Activated T-cell treated with anti-CD3 and anti-CD28 coated beads for 1 hour (primary cell): ENCODE results near the gene RBFOX2.
"Not testable (repeated sequence)": the region's sequence is repeated elsewhere in the genome, so short reads cannot be mapped to it uniquely, and the experiment has no call there.

Source experiments
- DNase-seq: peaks from one replicate; pipeline ENCODE4 v3.0.0-alpha.2; 2020; ENCODE audit warnings: low read depth

The RBFOX2 gene

GRCh38 chr22:35821654-35822053, 207.0 kb downstream of the RBFOX2 start:
- no peak for DNase-seq

DNA sequence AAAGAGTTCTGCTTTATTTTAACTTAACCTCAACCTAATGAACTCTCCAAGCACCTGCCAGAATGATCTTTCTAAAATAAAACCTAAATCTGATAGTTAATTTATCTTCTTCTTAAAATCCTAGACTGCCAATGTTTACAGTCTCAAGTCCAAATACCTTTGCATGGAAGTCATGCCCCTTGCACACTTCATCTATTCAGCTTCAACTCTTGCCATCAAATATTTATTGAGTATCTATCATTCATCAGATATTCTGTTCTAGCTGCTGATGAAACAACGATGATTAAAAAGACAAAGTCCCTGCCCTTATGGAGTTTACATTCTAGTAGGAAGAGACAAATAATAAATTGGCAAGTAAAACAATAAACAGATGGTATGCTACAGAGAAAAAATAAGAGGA, 209.2 kb downstream of the RBFOX2 start:
- DNase-seq, result no peak

- no peak for DNase-seq
These were observed 209.7 kb downstream of the RBFOX2 start for GRCh38 chr22:35818897-35819296.

- DNase-seq, result no peak
These were observed 216.0 kb downstream of the RBFOX2 start for GRCh38 chr22:35812600-35812999.

GRCh38 chr22:35811670-35812069, 217.0 kb downstream of the RBFOX2 start:
- DNase-seq, result no peak

DNA sequence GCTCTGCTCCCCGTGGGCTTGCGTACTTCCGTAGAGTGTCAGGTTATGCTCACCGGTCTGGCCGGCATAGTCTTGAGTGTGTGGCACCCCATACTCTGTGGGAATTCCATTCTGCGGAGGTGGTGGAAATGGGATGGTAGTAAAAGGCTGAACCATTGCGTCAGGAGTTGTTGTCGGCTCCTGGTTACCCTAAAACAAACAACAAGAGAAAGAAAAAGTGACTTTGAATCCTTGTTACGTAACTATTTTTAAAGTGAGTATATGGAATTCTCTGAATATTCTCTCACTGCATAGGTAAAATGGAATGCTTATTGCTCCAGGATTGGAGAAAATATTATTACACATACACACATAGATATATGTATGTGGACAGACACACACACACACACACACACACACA, 218.8 kb downstream of the RBFOX2 start:
- no peak for DNase-seq

- DNase-seq, result no peak
These were observed 220.2 kb downstream of the RBFOX2 start for GRCh38 chr22:35808377-35808776.

DNA sequence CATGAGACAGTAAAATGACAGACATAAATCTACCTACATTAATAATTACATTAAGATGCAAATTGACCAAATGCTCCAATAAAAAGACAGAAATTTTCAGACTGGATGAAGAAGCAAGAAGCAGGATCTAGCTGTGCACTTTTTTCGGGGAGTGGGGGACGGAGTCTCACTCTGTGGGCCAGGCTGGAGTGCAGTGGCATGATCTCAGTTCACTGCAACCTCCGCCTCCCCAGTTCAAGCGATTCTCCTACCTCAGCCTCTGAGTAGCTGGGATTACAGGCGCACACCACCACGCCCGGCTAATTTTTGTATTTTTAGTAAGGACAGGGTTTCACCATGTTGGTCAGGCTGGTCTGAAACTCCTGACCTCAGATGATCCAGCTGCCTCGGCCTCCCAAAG, 222.0 kb downstream of the RBFOX2 start:
- DNase-seq, result not testable (repeated sequence)

DNA sequence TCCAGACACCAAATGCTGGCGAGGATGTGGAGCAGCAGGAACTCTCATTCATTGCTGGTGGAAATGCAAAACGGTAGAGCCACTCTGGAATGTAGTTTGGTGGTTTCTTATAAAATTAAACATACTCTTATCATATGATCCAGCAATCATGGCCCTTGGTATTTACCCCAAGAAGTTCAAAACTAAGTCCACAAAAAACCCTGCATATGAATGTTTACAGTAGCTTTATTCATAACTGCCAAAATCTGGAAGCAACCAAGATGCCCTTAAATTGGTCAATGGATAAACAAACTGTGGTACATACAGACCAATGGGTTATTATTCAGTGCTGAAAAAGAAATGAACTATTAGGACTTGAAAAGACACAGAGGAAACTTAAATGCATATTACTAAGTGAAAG, 223.2 kb downstream of the RBFOX2 start:
- no peak for DNase-seq

- DNase-seq, result no peak
These were observed 224.2 kb downstream of the RBFOX2 start for GRCh38 chr22:35804421-35804820.

- DNase-seq, result no peak
These were observed 225.7 kb downstream of the RBFOX2 start for GRCh38 chr22:35802885-35803284.

DNA sequence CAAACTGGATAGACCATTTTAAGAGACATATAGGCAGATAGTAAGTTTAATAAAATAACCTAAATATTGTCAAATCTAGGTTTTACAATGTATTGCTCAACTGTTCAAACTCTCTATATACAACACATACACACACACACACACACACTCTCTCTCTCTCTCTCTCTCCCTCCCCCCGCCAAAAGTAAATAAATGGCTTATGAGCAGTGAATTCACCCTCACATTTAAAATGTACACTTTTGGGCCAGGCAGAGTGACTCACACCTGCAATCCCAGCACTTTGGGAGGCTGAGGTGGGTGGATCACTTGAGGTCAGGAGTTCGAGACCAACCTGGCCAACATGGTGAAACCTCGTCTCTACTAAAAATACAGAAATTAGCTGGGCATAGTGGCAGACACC, 227.3 kb downstream of the RBFOX2 start:
- not testable (repeated sequence) for DNase-seq

GRCh38 chr22:35799150-35799549, 229.5 kb downstream of the RBFOX2 start:
- no peak for DNase-seq

DNA sequence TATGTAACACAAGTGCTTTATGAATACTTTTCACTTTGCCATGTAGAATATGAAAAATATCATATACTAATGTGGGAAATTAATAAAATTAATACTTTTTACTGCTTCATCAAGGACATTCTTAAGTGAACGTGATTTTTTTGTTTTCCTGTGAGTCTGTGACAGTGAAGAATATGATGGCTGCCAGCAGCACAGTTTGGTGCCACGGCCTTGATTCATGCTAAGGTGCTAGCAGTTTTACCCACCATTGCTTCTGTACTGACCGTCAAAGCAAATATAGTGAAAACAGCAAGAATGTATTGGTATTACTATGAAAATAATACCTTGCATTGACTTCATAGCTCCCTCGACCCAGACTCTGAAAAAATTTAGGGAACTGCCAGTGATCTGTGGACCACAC, 231.2 kb downstream of the RBFOX2 start:
- no peak for DNase-seq

DNA sequence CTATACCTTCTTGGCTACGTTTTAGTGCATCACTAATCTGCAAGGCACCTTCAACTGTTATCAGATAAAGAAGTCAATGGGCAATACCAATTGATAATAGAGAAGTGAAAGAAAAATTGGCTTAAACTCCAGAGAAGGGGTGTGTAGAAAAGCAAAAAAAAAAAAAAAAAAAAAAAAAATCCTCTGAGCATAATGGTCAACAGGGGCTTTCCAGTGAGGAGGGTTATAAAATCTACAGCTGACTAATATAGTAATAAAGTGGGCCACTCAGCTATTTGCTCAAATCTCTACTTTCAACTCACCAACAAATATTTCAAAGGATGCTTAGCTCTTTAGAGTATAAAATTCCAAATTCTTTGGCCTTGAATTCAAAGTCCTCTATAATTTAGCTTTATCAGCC, 233.1 kb downstream of the RBFOX2 start:
- no peak for DNase-seq

DNA sequence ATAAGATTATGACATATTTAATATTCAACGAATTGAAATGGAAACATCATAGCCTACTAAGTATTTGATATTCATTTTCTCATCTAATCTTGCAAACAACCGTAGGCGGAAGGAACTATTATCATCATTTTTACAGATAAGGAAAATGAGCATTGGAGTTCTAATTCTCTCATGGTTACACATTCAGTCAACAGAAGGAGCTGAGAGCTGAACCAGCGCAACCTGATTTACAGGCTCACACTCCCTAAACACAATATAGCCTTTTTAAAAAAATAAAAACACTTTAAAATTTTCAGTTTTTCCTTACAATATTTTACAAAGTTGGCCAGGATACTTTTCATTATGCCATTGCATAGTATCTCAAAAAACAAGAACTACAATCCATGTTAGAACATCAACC, 236.1 kb downstream of the RBFOX2 start:
- DNase-seq, result no peak

DNA sequence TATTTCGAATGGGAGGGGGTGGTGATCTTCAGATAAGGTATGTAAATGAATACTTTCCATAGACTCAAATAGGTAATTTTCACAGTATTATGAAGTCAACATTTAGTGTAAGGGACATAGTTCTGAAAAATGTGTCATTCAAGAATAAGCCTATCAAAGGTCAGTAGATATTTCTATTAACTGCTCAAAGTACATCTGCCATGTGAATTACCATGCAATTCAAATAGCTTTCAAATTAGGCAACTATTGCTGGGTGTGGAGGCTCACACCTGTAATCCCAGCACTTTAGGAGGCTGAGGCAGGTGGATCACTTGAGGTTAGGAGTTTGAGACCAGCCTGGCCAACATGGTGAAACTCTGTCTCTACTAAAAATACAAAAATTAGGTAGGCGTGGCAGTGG, 236.8 kb downstream of the RBFOX2 start:
- not testable (repeated sequence) for DNase-seq

DNA sequence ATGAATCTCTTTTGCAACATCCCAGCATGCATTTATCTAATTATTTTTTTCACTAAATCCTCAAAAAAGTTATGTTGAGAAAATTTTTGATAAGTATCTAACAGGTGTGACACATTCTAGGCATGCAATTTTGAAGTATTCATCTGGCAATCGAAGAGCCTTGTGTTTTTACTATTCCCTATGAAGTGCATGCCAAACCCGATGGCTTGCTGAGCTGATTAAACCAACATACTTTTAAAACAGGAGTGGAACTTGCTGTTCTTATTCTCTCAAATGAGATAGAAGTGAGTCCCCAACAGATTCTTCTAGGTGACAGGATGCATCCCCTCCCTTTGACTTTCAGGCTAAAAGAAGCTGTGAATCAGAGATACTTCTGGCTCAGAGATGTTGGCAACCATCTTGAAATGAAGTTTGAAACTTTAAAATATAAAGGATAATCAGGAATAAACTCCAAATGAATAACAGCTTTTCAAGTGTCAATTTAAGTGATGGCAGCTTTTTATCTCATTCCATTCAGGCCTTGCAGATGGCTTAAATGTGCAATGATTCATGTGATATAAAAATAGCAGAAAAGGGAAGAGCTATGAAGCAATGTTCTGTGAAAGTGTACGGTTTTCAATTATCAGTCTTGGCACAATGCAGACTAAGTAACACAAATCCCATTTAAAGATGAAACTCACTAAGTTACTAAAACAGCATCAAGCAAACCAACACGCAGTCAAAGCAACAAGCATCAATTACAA, 243.3 kb downstream of the RBFOX2 start:
- DNase-seq, result no peak

DNA sequence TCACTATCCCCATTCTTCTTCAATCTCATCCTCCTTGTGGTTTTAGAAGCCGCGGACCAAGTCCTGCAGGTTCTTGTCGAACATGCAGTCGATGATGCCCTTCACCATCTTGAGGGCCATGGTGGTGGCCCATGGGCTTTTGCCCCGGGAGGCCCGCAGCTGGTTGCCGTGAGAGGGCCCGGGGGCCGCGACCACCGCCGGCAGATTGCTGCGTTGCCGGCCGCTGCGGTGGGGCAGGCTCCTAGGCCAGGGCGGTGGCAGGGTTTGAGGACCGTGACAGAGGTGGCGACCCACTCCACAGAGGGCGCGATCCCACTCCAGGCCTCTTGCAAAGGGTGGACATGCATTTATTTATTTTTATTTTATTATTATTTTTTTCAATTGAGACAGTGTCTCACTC, 244.0 kb downstream of the RBFOX2 start:
- DNase-seq, result no peak

DNA sequence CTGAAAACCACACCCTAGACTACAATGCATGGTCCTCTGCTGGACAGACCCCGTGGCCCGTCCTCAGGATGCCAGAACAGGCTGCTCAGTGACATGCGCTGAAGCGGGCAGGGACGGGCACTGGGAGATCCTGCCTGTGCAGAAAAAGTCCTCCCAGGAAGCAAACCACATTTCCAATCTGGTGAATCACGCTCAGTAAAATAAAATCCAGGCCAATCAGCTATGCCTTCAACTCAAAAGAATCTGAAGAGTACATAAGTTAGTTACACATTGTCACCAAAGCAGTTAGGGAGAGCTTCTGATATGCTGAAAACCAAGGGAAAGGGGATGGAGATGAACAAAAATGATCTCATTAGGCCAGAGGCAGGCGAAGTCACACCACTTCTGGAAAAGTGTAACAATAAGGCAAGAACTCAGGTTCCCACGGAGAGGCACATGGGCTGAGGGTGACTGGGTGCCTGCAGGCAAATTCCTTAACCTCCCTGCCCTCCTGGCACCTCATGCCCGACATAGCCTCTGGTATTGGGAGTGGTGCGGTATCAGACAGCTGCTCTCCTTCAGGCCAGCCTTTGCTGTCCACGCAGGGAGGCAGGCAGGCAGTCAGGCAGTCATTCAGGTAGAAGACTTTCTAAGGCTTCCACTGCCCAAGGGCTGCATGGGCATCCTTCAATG, 244.5 kb downstream of the RBFOX2 start:
- no peak for DNase-seq

- no peak for DNase-seq
These were observed 246.1 kb downstream of the RBFOX2 start for GRCh38 chr22:35782504-35782903.

DNA sequence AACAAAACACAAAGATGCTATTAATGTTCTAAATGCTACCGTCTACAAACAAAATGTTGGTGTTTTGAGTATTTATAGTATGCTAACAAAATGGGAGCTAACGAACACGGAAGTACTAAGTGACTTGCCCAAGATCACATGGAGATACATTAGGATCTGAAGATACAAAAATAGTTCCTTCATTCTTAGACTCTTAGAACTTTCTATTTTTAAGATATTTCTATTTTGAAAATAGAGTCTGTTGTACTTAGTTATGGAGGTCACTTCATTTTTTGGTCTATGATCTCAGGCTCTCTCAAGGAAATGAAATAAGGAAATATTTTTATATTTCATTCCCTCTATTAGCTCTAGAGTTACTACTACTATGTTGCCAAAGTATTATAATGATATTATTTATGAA, 246.7 kb downstream of the RBFOX2 start:
- DNase-seq, result no peak

DNA sequence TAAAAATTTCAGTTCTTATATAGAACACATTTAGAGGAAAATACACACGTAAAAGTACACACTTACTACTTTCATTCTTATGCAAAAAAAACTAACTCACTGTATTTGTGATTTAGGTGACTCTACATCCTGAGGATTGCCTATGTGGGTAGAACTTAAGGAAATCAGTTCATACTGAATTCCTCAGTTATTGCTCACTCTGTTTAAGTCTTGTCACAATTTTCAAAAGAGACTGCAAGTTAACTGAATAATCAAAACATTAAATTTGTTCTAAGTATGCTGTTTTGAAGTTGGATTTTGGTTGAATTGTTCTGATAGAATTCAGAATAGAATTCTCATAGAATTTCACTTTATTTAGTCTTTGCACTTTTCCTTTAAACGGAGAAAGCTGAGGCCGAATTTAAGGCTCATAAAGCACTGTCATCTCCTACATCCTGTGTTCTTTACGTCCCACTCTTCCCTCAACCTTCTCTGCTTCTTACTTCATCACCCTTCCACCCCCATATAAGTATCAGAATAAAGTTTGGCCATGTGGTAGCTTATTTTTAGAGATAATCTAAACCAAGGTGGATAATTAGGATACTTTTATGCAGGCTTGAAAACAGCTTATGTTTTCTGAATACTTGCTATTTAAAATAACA, 251.2 kb downstream of the RBFOX2 start:
- no peak for DNase-seq
